Nephron progenitor cell (in vitro differentiated cells): ENCODE measurements around the gene GABBR1.

Source experiments
- DNase-seq: peaks from one replicate; pipeline ENCODE4 v3.0.0; 2021
- H3K27ac Mint-ChIP-seq: 2 replicates; pipeline ENCODE4 v1.8.0; 2021; ENCODE audit warnings: mild to moderate bottlenecking, moderate library complexity, mixed read lengths
- H3K27me3 Mint-ChIP-seq: 2 replicates; pipeline ENCODE4 v1.8.0; 2021; ENCODE audit warnings: mild to moderate bottlenecking, low read depth, mixed read lengths; ENCODE audit not compliant: poor library complexity
- H3K36me3 Mint-ChIP-seq: 2 replicates; pipeline ENCODE4 v1.8.0; 2021; ENCODE audit warnings: low read depth, mixed read lengths
- H3K4me1 Mint-ChIP-seq: 2 replicates; pipeline ENCODE4 v1.8.0; 2021; ENCODE audit warnings: mixed read lengths
- H3K4me3 Mint-ChIP-seq: 2 replicates; pipeline ENCODE4 v1.8.0; 2021; ENCODE audit warnings: mild to moderate bottlenecking, moderate library complexity, mixed read lengths
- H3K9me3 Mint-ChIP-seq: 2 replicates; pipeline ENCODE4 v1.8.0; 2021; ENCODE audit warnings: mild to moderate bottlenecking, moderate library complexity, mixed read lengths
- TF ChIP-seq, protein P1 (sequence below): fragments of 200-600 bp; sonication (generic); IDR thresholded peaks from 2 replicates; pipeline ENCODE4 v1.5.0; 2021; ENCODE audit warnings: antibody characterized with exemption

GABBR1 gene

GRCh38 chr6:29584821-29585220, 48.2 kb downstream of the GABBR1 start, which contains the start of gene OR2H2:
OR2H2 (plus strand) TSS chr6:29585121; CDS start chr6:29587945, 2,824 bp downstream.
- no peaks in the 10 kb centered on the region for H3K36me3 Mint-ChIP-seq
- no peak within 1 kb of the TSS for H3K4me3 Mint-ChIP-seq
- peaks cover 16% of the 10 kb centered on the region for H3K27me3 Mint-ChIP-seq
- H3K27ac Mint-ChIP-seq = no peak within 1 kb of the TSS
- H3K9me3 Mint-ChIP-seq = no peaks in the 10 kb centered on the region
- DNase-seq = no peak
- TF ChIP-seq, protein P1, sequence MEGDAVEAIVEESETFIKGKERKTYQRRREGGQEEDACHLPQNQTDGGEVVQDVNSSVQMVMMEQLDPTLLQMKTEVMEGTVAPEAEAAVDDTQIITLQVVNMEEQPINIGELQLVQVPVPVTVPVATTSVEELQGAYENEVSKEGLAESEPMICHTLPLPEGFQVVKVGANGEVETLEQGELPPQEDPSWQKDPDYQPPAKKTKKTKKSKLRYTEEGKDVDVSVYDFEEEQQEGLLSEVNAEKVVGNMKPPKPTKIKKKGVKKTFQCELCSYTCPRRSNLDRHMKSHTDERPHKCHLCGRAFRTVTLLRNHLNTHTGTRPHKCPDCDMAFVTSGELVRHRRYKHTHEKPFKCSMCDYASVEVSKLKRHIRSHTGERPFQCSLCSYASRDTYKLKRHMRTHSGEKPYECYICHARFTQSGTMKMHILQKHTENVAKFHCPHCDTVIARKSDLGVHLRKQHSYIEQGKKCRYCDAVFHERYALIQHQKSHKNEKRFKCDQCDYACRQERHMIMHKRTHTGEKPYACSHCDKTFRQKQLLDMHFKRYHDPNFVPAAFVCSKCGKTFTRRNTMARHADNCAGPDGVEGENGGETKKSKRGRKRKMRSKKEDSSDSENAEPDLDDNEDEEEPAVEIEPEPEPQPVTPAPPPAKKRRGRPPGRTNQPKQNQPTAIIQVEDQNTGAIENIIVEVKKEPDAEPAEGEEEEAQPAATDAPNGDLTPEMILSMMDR = no peak
- H3K4me1 Mint-ChIP-seq = no peaks in the 10 kb centered on the region

DNA sequence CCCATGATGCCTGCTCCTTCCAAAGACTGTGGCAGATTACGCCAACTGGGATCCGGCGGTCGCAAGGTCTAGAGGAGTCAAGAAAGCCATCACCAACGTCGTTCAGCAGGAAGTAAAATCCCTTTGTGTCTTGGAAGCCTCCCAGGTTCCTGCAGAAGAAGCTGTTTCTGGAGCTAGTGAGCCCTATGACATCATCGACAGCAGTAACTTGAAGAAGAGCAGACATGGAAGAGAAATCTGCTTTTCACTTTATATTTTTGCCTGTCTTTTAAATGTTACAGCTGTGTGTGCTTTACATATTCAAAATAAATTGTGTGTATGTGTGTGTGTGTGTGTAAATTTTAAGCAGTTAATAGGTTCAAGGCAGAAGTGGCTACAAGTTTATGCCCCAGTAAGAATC, 55.4 kb downstream of the GABBR1 start:
- H3K27ac Mint-ChIP-seq = no peak overlapping the region
- H3K36me3 Mint-ChIP-seq = no peaks in the 10 kb centered on the region
- no peak for DNase-seq
- H3K27me3 Mint-ChIP-seq = peaks cover 31% of the 10 kb centered on the region
- no peaks in the 10 kb centered on the region for H3K9me3 Mint-ChIP-seq
- H3K4me3 Mint-ChIP-seq = no peak overlapping the region
- H3K4me1 Mint-ChIP-seq = no peaks in the 10 kb centered on the region
- TF ChIP-seq, protein P1 = no peak

DNA sequence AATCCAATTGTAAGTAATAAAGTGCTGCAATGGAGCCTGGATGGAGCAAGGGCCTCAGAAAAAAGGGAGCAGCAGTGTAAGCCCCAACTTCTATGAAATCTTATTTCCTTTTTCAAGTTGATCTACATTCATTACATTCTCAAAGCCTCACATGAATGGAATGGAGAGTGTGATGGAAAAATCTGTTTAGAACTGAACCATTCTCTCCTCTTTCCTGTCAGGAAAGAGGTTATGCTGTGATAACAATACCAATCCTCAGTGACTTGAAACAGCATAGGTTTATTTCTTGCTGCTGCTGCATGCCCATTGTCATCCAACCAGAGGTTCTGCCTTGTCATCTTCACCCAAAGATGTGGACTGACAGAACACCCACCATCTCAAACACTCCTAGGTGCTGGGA, 56.9 kb downstream of the GABBR1 start:
- H3K27ac Mint-ChIP-seq = no peak overlapping the region
- no peaks in the 10 kb centered on the region for H3K36me3 Mint-ChIP-seq
- TF ChIP-seq, protein P1 = no peak
- no peaks in the 10 kb centered on the region for H3K9me3 Mint-ChIP-seq
- no peaks in the 10 kb centered on the region for H3K4me1 Mint-ChIP-seq
- H3K27me3 Mint-ChIP-seq = peaks cover 37% of the 10 kb centered on the region
- no peak for DNase-seq
- no peak overlapping the region for H3K4me3 Mint-ChIP-seq

GRCh38 chr6:29567991-29568390, 65.0 kb downstream of the GABBR1 start:
- Mint-ChIP-seq H3K36me3 (no peaks in the 10 kb centered on the region), H3K4me1 (no peaks in the 10 kb centered on the region), H3K27me3 (peaks cover 42% of the 10 kb centered on the region), H3K9me3 (no peaks in the 10 kb centered on the region), H3K4me3 (no peak overlapping the region), H3K27ac (no peak overlapping the region)
- TF ChIP-seq, protein P1 = no peak
- DNase-seq = no peak

DNA sequence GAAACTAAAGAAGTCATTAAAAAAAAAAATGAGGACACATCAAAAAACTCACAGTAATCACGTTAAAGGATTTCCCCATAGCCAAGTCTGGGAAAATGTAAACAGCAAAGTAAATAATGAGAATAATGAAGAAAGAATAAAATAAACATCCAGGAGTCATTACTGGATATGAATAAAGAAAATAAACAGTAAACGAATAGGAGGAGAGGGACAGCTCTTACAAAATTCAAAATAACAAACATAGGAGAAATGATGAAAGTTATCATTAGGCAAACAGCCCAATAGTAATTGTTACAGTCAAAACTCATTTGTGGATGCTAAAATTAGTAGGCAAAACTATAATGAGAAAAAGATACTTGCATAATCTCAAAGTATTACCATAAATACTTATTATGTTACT, 65.4 kb downstream of the GABBR1 start:
- no peaks in the 10 kb centered on the region for H3K4me1 Mint-ChIP-seq
- H3K27me3 Mint-ChIP-seq = peaks cover 42% of the 10 kb centered on the region
- no peak overlapping the region for H3K4me3 Mint-ChIP-seq
- DNase-seq = no peak
- TF ChIP-seq, protein P1 = no peak
- no peaks in the 10 kb centered on the region for H3K36me3 Mint-ChIP-seq
- no peak overlapping the region for H3K27ac Mint-ChIP-seq
- H3K9me3 Mint-ChIP-seq = no peaks in the 10 kb centered on the region

- Mint-ChIP-seq H3K36me3 (no peaks in the 10 kb centered on the region), H3K27me3 (peaks cover 36% of the 10 kb centered on the region), H3K27ac (no peak overlapping the region), H3K9me3 (no peaks in the 10 kb centered on the region), H3K4me1 (peaks cover 2% of the 10 kb centered on the region), H3K4me3 (no peak overlapping the region)
- DNase-seq = no peak
- TF ChIP-seq, protein P1 = no peak
Observed at GRCh38 chr6:29566856-29567255, 66.1 kb downstream of the GABBR1 start.
